ENCODE measurements around the gene ZNF142.

The ZNF142 gene

DNA sequence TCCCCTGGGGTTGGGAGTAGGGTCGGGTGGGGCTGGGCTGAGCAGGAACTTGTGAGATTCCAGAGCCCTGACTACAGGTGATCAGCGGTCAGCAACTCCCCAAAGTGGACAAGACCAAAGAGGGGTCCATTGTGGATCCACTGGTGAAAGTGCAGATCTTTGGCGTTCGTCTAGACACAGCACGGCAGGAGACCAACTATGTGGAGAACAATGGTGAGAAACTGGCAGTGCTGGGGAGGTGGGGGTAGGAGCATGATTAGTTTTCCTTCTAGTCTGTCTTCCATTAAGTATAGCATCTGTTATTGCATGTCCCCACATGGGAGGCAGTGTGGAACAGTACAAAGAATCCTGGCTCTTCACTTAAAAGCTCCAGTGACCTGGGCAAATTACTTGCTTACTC is 23.7 kb downstream of the ZNF142 start:
- Histone ChIP-seq H3K4me3 (no peak overlapping the region), H3K36me3 (peaks cover 88% of the 10 kb centered on the region), H4K20me1 (0 out of 2 replicates have a peak, but pooled peaks cover 9% of the 10 kb centered on the region), H3K9me3 (no peaks in the 10 kb centered on the region), H3K9ac (no peak overlapping the region), H3K4me2 (no peak overlapping the region), H3K27ac (no peak overlapping the region), H3K4me1 (peaks cover 6% of the 10 kb centered on the region), H3K27me3 (no peaks in the 10 kb centered on the region)
- TF ChIP-seq Cebpa-rat (IDR thresholded peaks at IDR 0.05): no peak

- Histone ChIP-seq H3K4me3 (no peak overlapping the region), H3K36me3 (peaks cover 56% of the 10 kb centered on the region), H3K4me1 (peaks cover 20% of the 10 kb centered on the region), H4K20me1 (no peaks in the 10 kb centered on the region), H3K9ac (no peak overlapping the region), H3K27me3 (no peaks in the 10 kb centered on the region), H3K4me2 (no peak overlapping the region), H3K9me3 (no peaks in the 10 kb centered on the region), H3K27ac (no peak overlapping the region)
- TF ChIP-seq Cebpa-rat (IDR thresholded peaks at IDR 0.05): no peak
Observed at GRCh38 chr2:218631837-218632236, 27.6 kb downstream of the ZNF142 start.

DNA sequence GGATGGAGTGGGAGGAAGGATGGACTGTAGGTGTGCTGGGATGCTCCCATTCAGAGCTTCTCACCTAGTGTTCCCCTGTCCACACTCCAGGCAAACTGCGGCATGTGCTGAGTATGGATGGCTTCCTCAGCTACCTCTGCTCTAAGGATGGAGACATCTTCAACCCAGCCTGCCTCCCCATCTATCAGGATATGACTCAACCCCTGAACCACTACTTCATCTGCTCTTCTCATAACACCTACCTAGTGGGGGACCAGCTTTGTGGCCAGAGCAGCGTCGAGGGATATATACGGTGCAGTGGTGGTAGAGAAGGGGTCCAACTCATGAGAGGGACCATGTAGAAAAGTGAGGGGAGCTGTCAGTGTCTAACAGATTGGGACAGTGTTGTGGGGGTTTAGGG is 31.5 kb downstream of the ZNF142 start:
- H3K27me3 ChIP-seq: no peaks in the 10 kb centered on the region
- no peak overlapping the region for H3K27ac ChIP-seq
- no peak overlapping the region for H3K4me3 ChIP-seq
- H4K20me1 ChIP-seq: no peaks in the 10 kb centered on the region
- H3K9me3 ChIP-seq: no peaks in the 10 kb centered on the region
- H3K4me1 ChIP-seq: peaks cover 24% of the 10 kb centered on the region
- no peak overlapping the region for H3K9ac ChIP-seq
- TF ChIP-seq Cebpa-rat (IDR thresholded peaks at IDR 0.05): no peak
- H3K36me3 ChIP-seq: peaks cover 17% of the 10 kb centered on the region
- no peak overlapping the region for H3K4me2 ChIP-seq

GRCh38 chr2:218626369-218626768 is 33.1 kb downstream of the ZNF142 start:
- H3K36me3 ChIP-seq: 0 out of 2 replicates have a peak, but pooled peaks cover 6% of the 10 kb centered on the region
- peaks cover 32% of the 10 kb centered on the region for H3K4me1 ChIP-seq
- no peaks in the 10 kb centered on the region for H3K27me3 ChIP-seq
- no peak overlapping the region for H3K4me2 ChIP-seq
- no peak overlapping the region for H3K9ac ChIP-seq
- no peak overlapping the region for H3K27ac ChIP-seq
- no peaks in the 10 kb centered on the region for H3K9me3 ChIP-seq
- no peaks in the 10 kb centered on the region for H4K20me1 ChIP-seq
- no peak overlapping the region for H3K4me3 ChIP-seq
- TF ChIP-seq Cebpa-rat (IDR thresholded peaks at IDR 0.05): no peak

GRCh38 chr2:218623366-218623705 is 36.1 kb downstream of the ZNF142 start:
- H3K4me2 ChIP-seq: peak overlapping the region; percentile 64
- TF ChIP-seq Cebpa-rat (IDR thresholded peaks at IDR 0.05): no peak

GRCh38 chr2:218622606-218623365 is 36.6 kb downstream of the ZNF142 start:
- Histone ChIP-seq H3K9me3 (no peaks in the 10 kb centered on the region), H3K9ac (no peak overlapping the region; the same call in none of the 2 replicates), H3K27me3 (no peaks in the 10 kb centered on the region), H3K4me1 (peaks cover 13% of the 10 kb centered on the region), H3K36me3 (0 out of 2 replicates have a peak, but pooled peaks cover 1% of the 10 kb centered on the region), H3K27ac (no peak overlapping the region), H3K4me3 (no peak overlapping the region), H3K4me2 (peak overlapping the region; percentile 64), H4K20me1 (no peaks in the 10 kb centered on the region)
- TF ChIP-seq Cebpa-rat (IDR thresholded peaks at IDR 0.05): no peak

More at GRCh38 chr2:218623366-218623705, 36.1 kb downstream of the ZNF142 start:
- Histone ChIP-seq H3K27me3 (no peaks in the 10 kb centered on the region), H3K4me1 (peaks cover 13% of the 10 kb centered on the region), H3K27ac (no peak overlapping the region), H4K20me1 (no peaks in the 10 kb centered on the region), H3K4me3 (no peak overlapping the region), H3K9ac (no peak overlapping the region), H3K36me3 (0 out of 2 replicates have a peak, but pooled peaks cover 6% of the 10 kb centered on the region), H3K9me3 (no peaks in the 10 kb centered on the region)

GRCh38 chr2:218621007-218621406 is 38.4 kb downstream of the ZNF142 start:
- Histone ChIP-seq H3K27ac (no peak overlapping the region), H3K9me3 (no peaks in the 10 kb centered on the region), H3K4me3 (no peak overlapping the region), H3K4me1 (peaks cover 13% of the 10 kb centered on the region), H3K36me3 (no peaks in the 10 kb centered on the region), H3K4me2 (no peak overlapping the region), H4K20me1 (no peaks in the 10 kb centered on the region), H3K27me3 (no peaks in the 10 kb centered on the region), H3K9ac (no peak overlapping the region)
- no peak for TF ChIP-seq Cebpa-rat (IDR thresholded peaks at IDR 0.05)

DNA sequence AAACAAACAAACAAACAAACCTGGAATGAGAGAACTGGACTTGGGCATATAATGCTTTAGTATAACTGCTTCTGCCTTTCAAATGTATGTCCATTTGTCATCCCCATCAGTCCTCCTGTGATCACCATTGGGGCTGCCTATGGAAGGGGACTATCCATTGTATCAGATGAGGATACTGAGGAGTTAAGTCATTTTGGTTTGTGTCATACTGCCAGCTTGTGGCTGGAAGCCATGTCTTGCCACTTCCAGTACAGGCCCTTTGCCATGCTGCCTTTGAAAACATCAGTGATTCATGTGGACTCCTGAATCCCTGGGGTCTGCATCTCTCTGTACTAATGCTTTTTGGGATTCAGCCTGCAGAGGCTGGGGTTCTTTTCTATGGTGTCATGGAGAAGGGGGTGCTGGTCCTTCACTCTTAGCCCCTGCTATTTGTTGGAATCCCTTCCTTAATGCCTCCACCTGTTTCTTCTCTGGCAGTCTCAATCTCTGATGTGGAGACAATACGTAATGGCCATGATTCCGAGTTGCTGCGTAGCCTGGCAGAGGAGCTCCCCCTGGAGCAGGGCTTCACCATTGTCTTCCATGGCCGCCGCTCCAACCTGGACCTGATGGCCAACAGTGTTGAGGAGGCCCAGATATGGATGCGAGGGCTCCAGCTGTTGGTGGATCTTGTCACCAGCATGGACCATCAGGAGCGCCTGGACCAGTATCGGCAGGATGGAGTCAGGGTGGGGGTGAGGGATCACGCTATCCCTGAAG is 41.1 kb downstream of the ZNF142 start:
- no peak overlapping the region for H3K4me2 ChIP-seq
- no peaks in the 10 kb centered on the region for H3K9me3 ChIP-seq
- H3K9ac ChIP-seq: no peak overlapping the region
- peaks cover 11% of the 10 kb centered on the region for H3K4me1 ChIP-seq
- H3K4me3 ChIP-seq: no peak overlapping the region
- no peaks in the 10 kb centered on the region for H3K27me3 ChIP-seq
- H3K36me3 ChIP-seq: no peaks in the 10 kb centered on the region
- TF ChIP-seq Cebpa-rat (IDR thresholded peaks at IDR 0.05): no peak
- H3K27ac ChIP-seq: no peak overlapping the region
- no peaks in the 10 kb centered on the region for H4K20me1 ChIP-seq

DNA sequence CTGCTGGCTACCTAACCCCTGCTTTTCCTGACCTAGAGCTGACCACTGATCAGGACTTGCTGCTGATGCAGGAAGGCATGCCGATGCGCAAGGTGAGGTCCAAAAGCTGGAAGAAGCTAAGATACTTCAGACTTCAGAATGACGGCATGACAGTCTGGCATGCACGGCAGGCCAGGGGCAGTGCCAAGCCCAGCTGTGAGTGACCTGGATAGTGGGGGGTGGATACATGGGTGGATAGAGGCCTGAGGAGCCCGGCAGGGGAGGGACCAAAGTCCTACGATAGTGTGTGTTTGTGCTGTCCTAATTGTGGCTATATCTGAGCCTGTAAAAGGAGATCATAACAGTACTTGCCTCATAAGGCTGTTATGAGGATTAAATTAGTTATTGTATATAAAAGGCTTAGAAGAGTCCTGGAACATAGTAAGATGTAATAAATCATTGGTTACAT is 43.5 kb downstream of the ZNF142 start:
- H4K20me1 ChIP-seq: no peaks in the 10 kb centered on the region
- no peak for TF ChIP-seq Cebpa-rat (IDR thresholded peaks at IDR 0.05)
- no peaks in the 10 kb centered on the region for H3K36me3 ChIP-seq
- no peak overlapping the region for H3K9ac ChIP-seq
- H3K4me3 ChIP-seq: no peak overlapping the region
- H3K9me3 ChIP-seq: no peaks in the 10 kb centered on the region
- H3K27me3 ChIP-seq: no peaks in the 10 kb centered on the region
- no peak overlapping the region for H3K27ac ChIP-seq
- no peak overlapping the region for H3K4me2 ChIP-seq
- no peaks in the 10 kb centered on the region for H3K4me1 ChIP-seq

Data from BLaER1 (cell line).